Smooth muscle cell (in vitro differentiated cells): Measurements from ENCODE around the gene ANKRD65. TPM values are rescaled to one million over a fixed set of nuclear protein-coding genes. Genes with fewer than 3 reads are reported as not detected.

ENCODE experiments used
- DNase-seq: peaks from one replicate; lab custom pipeline; 2025; ENCODE audit not compliant: unreplicated experiment; lab: John Stamatoyannopoulos, UW
- H2AFZ ChIP-seq: fragments of 200-600 bp; sonication (generic); 2 replicates; pipeline ENCODE4 v1.6.0; 2016; ENCODE audit warnings: antibody characterized with exemption, low read depth, mild to moderate bottlenecking
- H3F3A ChIP-seq: fragments of 200-600 bp; sonication (generic); 2 replicates; pipeline ENCODE4 v1.6.0; 2017; ENCODE audit warnings: antibody characterized with exemption, low read depth
- H3K27ac ChIP-seq: fragments of 200-600 bp; sonication (generic); 2 replicates; pipeline ENCODE4 v1.5.1; 2016; ENCODE audit warnings: low read depth, mild to moderate bottlenecking
- H3K27me3 ChIP-seq: fragments of 200-600 bp; sonication (generic); 2 replicates; pipeline ENCODE4 v1.6.1; 2016; ENCODE audit warnings: low read depth, mild to moderate bottlenecking
- H3K36me3 ChIP-seq: fragments of 200-600 bp; sonication (generic); 2 replicates; pipeline ENCODE4 v1.5.1; 2016; ENCODE audit warnings: low read depth
- H3K4me1 ChIP-seq: fragments of 200-600 bp; sonication (generic); 2 replicates; pipeline ENCODE4 v1.5.1; 2016; ENCODE audit warnings: low read depth
- H3K4me2 ChIP-seq: fragments of 200-600 bp; sonication (generic); 2 replicates; pipeline ENCODE4 v1.6.0; 2016; ENCODE audit warnings: mild to moderate bottlenecking
- H3K4me3 ChIP-seq: fragments of 200-600 bp; sonication (generic); 2 replicates; pipeline ENCODE4 v1.5.1; 2016; ENCODE audit warnings: mild to moderate bottlenecking
- H3K79me2 ChIP-seq: fragments of 200-600 bp; sonication (generic); 2 replicates; pipeline ENCODE4 v1.6.0; 2016; ENCODE audit warnings: low read depth, mild to moderate bottlenecking
- H3K9ac ChIP-seq: fragments of 200-600 bp; sonication (generic); 2 replicates; pipeline ENCODE4 v1.6.0; 2016; ENCODE audit warnings: low read depth
- H3K9me3 ChIP-seq: fragments of 200-600 bp; sonication (generic); replicated peaks from 2 replicates; pipeline ENCODE4 v1.5.1; 2016; ENCODE audit warnings: low read depth
- H4K20me1 ChIP-seq: fragments of 200-600 bp; sonication (generic); 2 replicates; pipeline ENCODE4 v1.6.0; 2016; ENCODE audit warnings: low read depth
- WGBS: methylation state at CpG from one replicate; pipeline ENCODE4 v1.1.7; 2016; ENCODE audit warnings: low lambda C conversion rate; 5-methylcytosine and 5-hydroxymethylcytosine counted together
- polyA plus RNA-seq: library from polyadenylated mRNA; unstranded; fragments of >200 nt; fragmentation: Nextera tagmentation; extraction: Ambion mirVana; gene quantifications from 2 replicates; pipeline ENCODE4 v1.2.1, GENCODE V29; 2016
- total RNA-seq: library from RNA; depleted of rRNA; stranded (reverse); fragments of >200 nt; gene quantifications from 2 replicates; pipeline ENCODE4 v1.2.3, GENCODE V29; 2014
- TF ChIP-seq, protein P1 (sequence below): fragments of 200-600 bp; sonication (generic); IDR thresholded peaks from 2 replicates; pipeline ENCODE4 v1.5.1; 2017; ENCODE audit warnings: borderline replicate concordance, mild to moderate bottlenecking, antibody characterized with exemption; ENCODE audit not compliant: insufficient read depth, poor library complexity, severe bottlenecking

Gene ANKRD65
- total and polyA plus RNA-seq, 2 experiments from 2014 or later, result 6.1 to 10.1 TPM

DNA sequence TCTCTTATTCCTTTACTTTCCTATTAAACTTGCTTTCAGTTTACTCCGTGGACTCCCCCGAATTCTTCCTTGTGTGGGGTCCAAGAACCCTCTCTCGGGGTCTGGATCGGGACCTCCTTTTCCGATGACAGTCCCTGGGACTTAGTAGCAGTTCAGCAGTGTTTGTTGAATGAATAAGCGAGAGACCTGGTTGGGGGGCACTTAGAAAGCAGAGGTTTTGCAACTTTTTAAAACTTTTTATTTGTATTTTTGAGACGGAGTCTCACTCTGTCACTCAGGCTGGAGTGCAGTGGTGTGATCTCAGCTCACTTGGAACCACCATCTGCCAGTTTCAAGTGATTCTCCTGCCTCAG, 2.1 kb upstream of the ANKRD65 start:
- H3K27ac ChIP-seq, result peak overlapping the region; percentile 53
- H3K79me2 ChIP-seq, result no peaks in the 10 kb centered on the region
- H3K9ac ChIP-seq, result no peak overlapping the region
- no peaks in the 10 kb centered on the region for H3K9me3 ChIP-seq
- DNase-seq, result no peak
- H3K36me3 ChIP-seq, result no peaks in the 10 kb centered on the region
- whole genome bisulfite sequencing, result 90% methylated on average over 7 of the region's 7 CpGs
- no peaks in the 10 kb centered on the region for H4K20me1 ChIP-seq
- TF ChIP-seq, protein P1, sequence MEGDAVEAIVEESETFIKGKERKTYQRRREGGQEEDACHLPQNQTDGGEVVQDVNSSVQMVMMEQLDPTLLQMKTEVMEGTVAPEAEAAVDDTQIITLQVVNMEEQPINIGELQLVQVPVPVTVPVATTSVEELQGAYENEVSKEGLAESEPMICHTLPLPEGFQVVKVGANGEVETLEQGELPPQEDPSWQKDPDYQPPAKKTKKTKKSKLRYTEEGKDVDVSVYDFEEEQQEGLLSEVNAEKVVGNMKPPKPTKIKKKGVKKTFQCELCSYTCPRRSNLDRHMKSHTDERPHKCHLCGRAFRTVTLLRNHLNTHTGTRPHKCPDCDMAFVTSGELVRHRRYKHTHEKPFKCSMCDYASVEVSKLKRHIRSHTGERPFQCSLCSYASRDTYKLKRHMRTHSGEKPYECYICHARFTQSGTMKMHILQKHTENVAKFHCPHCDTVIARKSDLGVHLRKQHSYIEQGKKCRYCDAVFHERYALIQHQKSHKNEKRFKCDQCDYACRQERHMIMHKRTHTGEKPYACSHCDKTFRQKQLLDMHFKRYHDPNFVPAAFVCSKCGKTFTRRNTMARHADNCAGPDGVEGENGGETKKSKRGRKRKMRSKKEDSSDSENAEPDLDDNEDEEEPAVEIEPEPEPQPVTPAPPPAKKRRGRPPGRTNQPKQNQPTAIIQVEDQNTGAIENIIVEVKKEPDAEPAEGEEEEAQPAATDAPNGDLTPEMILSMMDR, result no peak
- H3K4me2 ChIP-seq, result peak overlapping the region; percentile 7
- H2AFZ ChIP-seq, result no peak overlapping the region
- H3K4me1 ChIP-seq, result peaks cover 15% of the 10 kb centered on the region
- no peak overlapping the region for H3K4me3 ChIP-seq
- no peaks in the 10 kb centered on the region for H3K27me3 ChIP-seq
- H3F3A ChIP-seq, result peaks cover 7% of the 10 kb centered on the region

DNA sequence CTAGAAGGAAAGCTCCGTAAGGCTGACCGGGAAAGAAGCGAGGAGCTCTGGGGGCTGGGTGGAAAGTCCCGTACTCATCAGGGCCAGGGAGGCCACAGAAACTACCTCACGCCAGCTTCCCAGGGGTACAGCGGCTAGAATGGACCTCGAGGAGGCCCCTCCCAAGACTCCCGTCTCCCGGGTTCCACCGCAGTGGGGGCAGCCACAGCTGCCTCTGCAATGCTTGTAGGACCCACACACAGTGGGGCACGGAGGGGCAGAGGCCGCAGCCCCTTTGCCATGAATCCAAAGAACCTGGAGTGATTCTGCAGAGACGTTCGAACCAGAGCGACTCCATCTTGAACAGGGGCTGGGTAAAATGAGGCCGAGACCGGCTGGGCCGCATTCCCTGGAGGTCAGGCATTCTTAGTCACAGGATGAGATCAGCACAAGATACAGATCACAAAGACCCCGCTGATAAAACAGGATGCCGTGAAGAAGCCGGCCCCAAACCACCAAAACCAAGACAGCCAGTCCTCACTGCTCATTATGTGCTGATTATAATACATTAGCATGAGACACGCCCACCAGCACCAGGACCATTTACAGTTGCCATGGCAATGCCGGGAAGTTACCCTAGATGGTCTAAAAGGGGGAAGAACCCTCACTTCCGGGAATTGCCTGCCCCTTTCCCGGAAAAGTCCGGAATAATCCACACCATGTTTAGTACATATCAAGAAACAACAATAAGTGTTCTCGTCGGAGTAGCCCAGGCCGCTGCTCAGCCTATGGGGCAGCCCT, 1.6 kb upstream of the ANKRD65 start:
- no peaks in the 10 kb centered on the region for H3K9me3 ChIP-seq
- H3F3A ChIP-seq, result peaks cover 7% of the 10 kb centered on the region
- no peak for DNase-seq
- no peak overlapping the region for H2AFZ ChIP-seq
- H3K4me3 ChIP-seq, result no peak overlapping the region
- 55% methylated on average over 29 of the region's 29 CpGs for WGBS
- H3K27me3 ChIP-seq, result no peaks in the 10 kb centered on the region
- no peak overlapping the region for H3K9ac ChIP-seq
- H3K79me2 ChIP-seq, result no peaks in the 10 kb centered on the region
- peaks cover 15% of the 10 kb centered on the region for H3K4me1 ChIP-seq
- peak overlapping the region; percentile 7 for H3K4me2 ChIP-seq
- no peaks in the 10 kb centered on the region for H3K36me3 ChIP-seq
- TF ChIP-seq, protein P1, result no peak
- H3K27ac ChIP-seq, result peak overlapping the region; percentile 53
- no peaks in the 10 kb centered on the region for H4K20me1 ChIP-seq

DNA sequence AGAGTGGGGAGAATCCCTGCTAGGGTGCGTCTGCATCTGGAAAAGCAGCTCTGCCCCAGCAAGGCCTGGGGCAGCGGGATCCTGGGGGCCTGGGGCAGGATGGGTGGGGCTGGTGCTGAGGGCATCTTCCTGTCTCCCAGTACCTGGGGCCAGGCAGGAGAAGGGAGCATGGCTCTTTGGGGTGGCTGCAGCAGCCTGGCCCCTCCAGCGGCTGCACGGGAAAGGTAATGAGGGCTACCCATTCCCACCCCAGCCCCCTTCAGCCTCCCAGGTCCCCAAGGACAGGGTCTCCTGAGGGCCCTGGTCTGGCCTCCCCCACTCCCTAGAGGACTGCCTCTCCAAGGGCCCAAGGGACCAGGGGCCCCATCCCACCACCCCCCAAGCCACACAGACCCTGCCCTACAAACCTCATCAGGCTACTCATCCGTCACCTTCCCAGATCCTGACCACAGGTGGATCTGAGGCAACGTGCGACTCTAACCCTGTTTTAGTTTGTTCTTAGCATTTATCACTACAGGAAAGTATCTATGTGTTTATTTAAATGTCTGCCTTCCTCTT, 910 bp upstream of the ANKRD65 start:
- Histone ChIP-seq H3K4me2 (peak overlapping the region; percentile 7), H4K20me1 (no peaks in the 10 kb centered on the region), H3K9ac (no peak overlapping the region), H3K79me2 (no peaks in the 10 kb centered on the region), H3K9me3 (no peaks in the 10 kb centered on the region), H3F3A (peaks cover 7% of the 10 kb centered on the region), H3K4me3 (no peak overlapping the region), H3K27me3 (no peaks in the 10 kb centered on the region), H2AFZ (no peak overlapping the region), H3K27ac (peak overlapping the region; percentile 53), H3K36me3 (no peaks in the 10 kb centered on the region), H3K4me1 (peaks cover 15% of the 10 kb centered on the region)
- WGBS, result 82% methylated on average over 7 of the region's 7 CpGs
- TF ChIP-seq, protein P1, result no peak
- no peak for DNase-seq
